SK-N-SH (cell line): Measurements from ENCODE around the gene ZNF865. TPM values are rescaled to one million over a fixed set of nuclear protein-coding genes. Genes with fewer than 3 reads are reported as not detected.

Source experiments
- CTCF ChIA-PET: fragments of 300-600, 350-600 bp; formaldehyde crosslinking; extraction: SDS; loops from one replicate; lab custom pipeline; 2021; lab: Yijun Ruan, JAX
- POLR2A ChIA-PET: fragments of 350-600 bp; sonication (Branson Sonifier 250); formaldehyde crosslinking; extraction: SDS; loops from one replicate; lab custom pipeline; 2020; ENCODE audit warnings: antibody characterized with exemption, inconsistent platforms; lab: Yijun Ruan, JAX
- DNase-seq: peaks from one replicate; pipeline ENCODE4 v3.0.0; 2012
- H2AFZ ChIP-seq: fragments of 200-600 bp; sonication (generic); 2 replicates; pipeline ENCODE4 v1.8.1; 2016; ENCODE audit warnings: antibody characterized with exemption, mild to moderate bottlenecking, low read depth
- H3F3A ChIP-seq: fragments of 200-600 bp; sonication (generic); replicated peaks from 2 replicates; pipeline ENCODE3; 2016; ENCODE audit warnings: antibody characterized with exemption, mild to moderate bottlenecking; ENCODE audit not compliant: insufficient read depth
- H3K27ac ChIP-seq, 2 experiments: fragments of 200-500 bp in 1 of 2; fragments of 200-600 bp in 1 of 2; sonication (Bioruptor generic) in 1 of 2; sonication (generic), shearing (Covaris generic) in 1 of 2; 2 replicates each; pipeline versions ENCODE4 v1.5.1 to v1.6.1; 2014 to 2016; ENCODE audit warnings: low read depth in 2 of 2, inconsistent platforms in 1 of 2, low read length in 1 of 2, mild to moderate bottlenecking in 1 of 2, mixed read lengths in 1 of 2
- H3K27me3 ChIP-seq: fragments of 200-600 bp; sonication (generic), shearing (Covaris generic); 2 replicates; pipeline ENCODE4 v1.6.1; 2016; ENCODE audit warnings: mixed run types; ENCODE audit not compliant: insufficient read depth
- H3K36me3 ChIP-seq, 2 experiments: fragments of 200-500 bp in 1 of 2; fragments of 200-600 bp in 1 of 2; sonication (Bioruptor generic) in 1 of 2; sonication (generic) in 1 of 2; replicated peaks in 1 of 2; 2 replicates each; pipeline versions ENCODE3 to v1.5.1; 2014 to 2016; ENCODE audit warnings: low read length in 1 of 2, mild to moderate bottlenecking in 1 of 2; ENCODE audit not compliant: insufficient read depth in 2 of 2, control insufficient read depth in 1 of 2
- H3K4me1 ChIP-seq, 2 experiments: fragments of 200-500 bp in 1 of 2; fragments of 200-600 bp in 1 of 2; sonication (Bioruptor generic) in 1 of 2; sonication (generic), shearing (Covaris generic) in 1 of 2; 2 replicates each; pipeline versions ENCODE4 v1.5.1 to v1.6.1; 2014 to 2016; ENCODE audit warnings: low read depth in 1 of 2, low read length in 1 of 2, mixed run types in 1 of 2; ENCODE audit not compliant: insufficient read depth in 2 of 2, control insufficient read depth in 1 of 2
- H3K4me2 ChIP-seq: fragments of 200-600 bp; sonication (generic), shearing (Covaris generic); 2 replicates; pipeline ENCODE4 v1.6.1; 2017; ENCODE audit warnings: mixed run types
- H3K4me3 ChIP-seq, 2 experiments: fragments of 200-500 bp in 1 of 2; fragments of 200-600 bp in 1 of 2; sonication (Bioruptor generic) in 1 of 2; sonication (generic), shearing (Covaris generic) in 1 of 2; 2 replicates each; pipeline versions ENCODE4 v1.5.1 to v1.8.1; 2014 to 2016; ENCODE audit warnings: low read depth in 2 of 2, inconsistent platforms in 1 of 2, low read length in 1 of 2, mild to moderate bottlenecking in 1 of 2, mixed read lengths in 1 of 2, moderate library complexity in 1 of 2
- H3K79me2 ChIP-seq: fragments of 200-600 bp; sonication (generic); 2 replicates; pipeline ENCODE4 v1.8.1; 2017; ENCODE audit warnings: mild to moderate bottlenecking; ENCODE audit not compliant: insufficient read depth
- H3K9ac ChIP-seq: fragments of 200-600 bp; sonication (generic); 2 replicates; pipeline ENCODE4 v1.6.1; 2017; ENCODE audit warnings: mixed run types
- H3K9me2 ChIP-seq: fragments of 200-600 bp; sonication (generic); 2 replicates; pipeline ENCODE4 v1.6.1; 2017; ENCODE audit warnings: mixed run types
- H3K9me3 ChIP-seq: fragments of 200-600 bp; sonication (generic); 2 replicates; pipeline ENCODE4 v1.6.1; 2017; ENCODE audit warnings: mixed run types, mild to moderate bottlenecking, moderate library complexity
- H4K20me1 ChIP-seq: fragments of 200-600 bp; sonication (generic); 2 replicates; pipeline ENCODE4 v1.6.1; 2017; ENCODE audit warnings: mild to moderate bottlenecking, mixed run types; ENCODE audit not compliant: insufficient read depth
- CHD2 ChIP-seq: fragments of 150-350 bp; IDR thresholded peaks from 2 replicates; pipeline ENCODE4 v1.6.1; 2018; ENCODE audit warnings: low read length; ENCODE audit not compliant: partially characterized antibody
- EP300 ChIP-seq, 2 experiments: IDR thresholded peaks; 2 replicates each; pipeline versions ENCODE4 v1.4.0 to v1.6.1; 2012; ENCODE audit warnings: borderline replicate concordance in 1 of 2, low read depth in 1 of 2, low read length in 1 of 2
- FOXM1 ChIP-seq: IDR thresholded peaks from 2 replicates; pipeline ENCODE4 v1.4.0; 2012; ENCODE audit warnings: low read depth, mild to moderate bottlenecking
- GABPA ChIP-seq: IDR thresholded peaks from 2 replicates; pipeline ENCODE4 v1.4.0; 2012; ENCODE audit warnings: low read depth, mild to moderate bottlenecking
- JUND ChIP-seq: IDR thresholded peaks from 2 replicates; pipeline ENCODE4 v1.4.0; 2012
- MXI1 ChIP-seq: IDR thresholded peaks from 2 replicates; pipeline ENCODE4 v1.6.1; 2012; ENCODE audit warnings: mild to moderate bottlenecking, low read depth, low read length, improper control_type of control experiment
- NRF1 ChIP-seq: IDR thresholded peaks from 2 replicates; pipeline ENCODE4 v1.6.1; 2012; ENCODE audit warnings: low read depth, mild to moderate bottlenecking, low read length
- POLR2AphosphoS5 ChIP-seq: IDR thresholded peaks from 2 replicates; pipeline ENCODE4 v1.6.1; 2012; ENCODE audit warnings: low read depth, low read length
- RCOR1 ChIP-seq: fragments of 150-350 bp; IDR thresholded peaks from 2 replicates; pipeline ENCODE4 v1.6.1; 2017; ENCODE audit warnings: antibody characterized with exemption, low read length
- RXRA ChIP-seq: IDR thresholded peaks from 2 replicates; pipeline ENCODE4 v1.4.0; 2012; ENCODE audit warnings: low read depth, mild to moderate bottlenecking, borderline replicate concordance
- SMC3 ChIP-seq: IDR thresholded peaks from 2 replicates; pipeline ENCODE4 v1.6.1; 2012; ENCODE audit warnings: low read depth, low read length, improper control_type of control experiment
- WGBS: methylation state at CpG from one replicate; pipeline ENCODE4 v1.1.6; 2017; ENCODE audit warnings: low lambda C conversion rate; 5-methylcytosine and 5-hydroxymethylcytosine counted together
- polyA plus RNA-seq, 3 experiments: library from polyadenylated mRNA; depleted of rRNA; stranded (reverse); fragments of >200 nt; gene quantifications; 2 replicates each; pipeline ENCODE4 v1.2.3, GENCODE V29; 2012
- TF ChIP-seq, protein P1 (sequence below): fragments of 150-350 bp; IDR thresholded peaks from 2 replicates; pipeline ENCODE4 v1.6.1; 2017; ENCODE audit warnings: antibody characterized with exemption, low read length, low read depth, borderline replicate concordance
- TF ChIP-seq, protein P2 (sequence below): IDR thresholded peaks from 2 replicates; pipeline ENCODE4 v1.4.0; 2012; ENCODE audit warnings: low read depth
- TF ChIP-seq, protein P3 (sequence below): IDR thresholded peaks from 2 replicates; pipeline ENCODE4; 2012
- TF ChIP-seq, protein P4 (sequence below): fragments of 200-600 bp; sonication (generic); IDR thresholded peaks from 2 replicates; pipeline ENCODE4 v1.6.1; 2017; ENCODE audit warnings: antibody characterized with exemption, mild to moderate bottlenecking, moderate library complexity

Gene ZNF865
- polyA plus RNA-seq, 1 of the 3 experiments (the other 2 are of a cell fraction): 5.0 TPM

DNA sequence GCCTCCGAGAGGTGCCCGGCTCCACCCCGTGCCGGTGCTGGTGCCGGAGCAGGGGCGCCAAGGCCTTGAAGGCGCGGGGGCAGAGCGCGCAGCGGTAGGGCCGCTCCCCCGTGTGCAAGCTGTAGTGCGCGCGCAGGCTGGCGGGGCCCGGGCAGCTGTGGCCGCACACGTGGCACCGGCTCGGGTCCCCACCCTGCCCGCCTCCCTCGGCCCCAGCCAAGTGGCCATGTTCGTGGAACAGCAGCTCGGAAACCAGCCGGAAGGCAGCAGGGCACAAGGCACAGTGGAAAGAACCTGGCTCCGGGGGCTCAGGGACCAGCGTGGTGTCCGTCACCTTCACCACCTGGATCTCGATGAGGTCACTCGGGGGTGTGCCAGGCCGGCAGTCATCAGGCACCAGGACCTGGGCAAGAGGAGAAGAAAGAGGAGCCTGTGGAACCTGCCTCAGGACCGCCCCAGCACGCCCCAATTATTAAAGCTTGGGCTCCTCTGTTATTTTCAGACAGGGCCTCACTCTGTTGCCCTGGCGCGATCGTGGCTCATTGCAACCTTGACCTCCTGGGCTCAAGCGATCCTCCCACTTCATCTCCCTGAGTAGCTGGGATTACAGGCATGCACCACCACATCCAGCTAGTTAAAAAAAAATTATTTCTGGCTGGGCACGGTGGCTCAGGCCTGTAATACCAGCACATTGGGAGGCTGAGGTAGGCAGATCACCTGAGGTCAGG lies 17.0 kb downstream of the ZNF865 start:
- Histone ChIP-seq H3K4me2 (no peak overlapping the region), H3K79me2 (peaks cover 11% of the 10 kb centered on the region; the same call in 1 of the 2 replicates), H2AFZ (no peak overlapping the region), H3K4me3 (no peak overlapping the region), H4K20me1 (no peaks in the 10 kb centered on the region), H3K9me3 (no peaks in the 10 kb centered on the region), H3K9me2 (no peaks in the 10 kb centered on the region), H3F3A (peaks cover 12% of the 10 kb centered on the region), H3K27me3 (no peaks in the 10 kb centered on the region), H3K36me3 (peaks cover 0 to 6% of the 10 kb centered on the region in 2 experiments), H3K27ac (no peak overlapping the region), H3K4me1 (peaks cover 0 to 2% of the 10 kb centered on the region in 2 experiments; a peak in 1 of 4 replicates), H3K9ac (no peak overlapping the region)
- no peak for DNase-seq
- 95% methylated on average over 32 of the region's 40 CpGs for WGBS
- TF ChIP-seq MXI1: no peak
- TF ChIP-seq, protein P1, sequence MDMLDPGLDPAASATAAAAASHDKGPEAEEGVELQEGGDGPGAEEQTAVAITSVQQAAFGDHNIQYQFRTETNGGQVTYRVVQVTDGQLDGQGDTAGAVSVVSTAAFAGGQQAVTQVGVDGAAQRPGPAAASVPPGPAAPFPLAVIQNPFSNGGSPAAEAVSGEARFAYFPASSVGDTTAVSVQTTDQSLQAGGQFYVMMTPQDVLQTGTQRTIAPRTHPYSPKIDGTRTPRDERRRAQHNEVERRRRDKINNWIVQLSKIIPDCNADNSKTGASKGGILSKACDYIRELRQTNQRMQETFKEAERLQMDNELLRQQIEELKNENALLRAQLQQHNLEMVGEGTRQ: no peak
- TF ChIP-seq, protein P2, sequence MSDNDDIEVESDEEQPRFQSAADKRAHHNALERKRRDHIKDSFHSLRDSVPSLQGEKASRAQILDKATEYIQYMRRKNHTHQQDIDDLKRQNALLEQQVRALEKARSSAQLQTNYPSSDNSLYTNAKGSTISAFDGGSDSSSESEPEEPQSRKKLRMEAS: no peak
- CTCF ChIA-PET: interaction anchor here (0.6 to 6.7 kb wide), 2 partner anchors 10 to 250 kb away, joined by 3 to 40 read pairs; no protein-coding TSS in a partner anchor
- POLR2A ChIA-PET: no interaction called here

DNA sequence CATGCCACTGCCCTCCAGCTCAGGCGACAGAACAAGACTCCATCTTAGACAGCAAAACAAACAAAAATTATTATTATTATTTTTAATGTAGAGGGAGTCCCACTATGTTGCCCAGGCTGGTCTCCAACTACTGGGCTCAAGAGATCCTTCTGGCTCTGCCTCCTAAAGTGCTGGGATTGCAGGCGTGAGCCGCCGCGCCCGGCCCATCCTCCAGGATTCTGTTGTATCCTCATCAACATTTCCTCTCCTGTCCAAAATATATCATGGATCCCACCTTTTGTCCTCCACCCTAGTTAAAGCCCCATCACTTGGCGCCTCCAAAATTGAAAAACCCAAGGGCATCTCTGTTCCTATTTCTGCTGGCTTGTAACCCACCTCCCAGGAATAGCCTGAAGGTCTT lies 17.7 kb downstream of the ZNF865 start:
- Histone ChIP-seq H4K20me1 (no peaks in the 10 kb centered on the region), H3K9ac (no peak overlapping the region), H3K4me3 (no peak overlapping the region), H3F3A (peaks cover 12% of the 10 kb centered on the region), H3K9me2 (no peaks in the 10 kb centered on the region), H3K4me2 (peak overlapping the region; percentile 29; the same call in 1 of the 2 replicates), H3K9me3 (no peaks in the 10 kb centered on the region), H3K27me3 (no peaks in the 10 kb centered on the region), H2AFZ (no peak overlapping the region), H3K79me2 (peaks cover 11% of the 10 kb centered on the region; the same call in 1 of the 2 replicates), H3K36me3 (peaks cover 0 to 3% of the 10 kb centered on the region in 2 experiments), H3K4me1 (peaks cover 0 to 2% of the 10 kb centered on the region in 2 experiments; a peak in 1 of 4 replicates), H3K27ac (no peak overlapping the region)
- POLR2A ChIA-PET: no interaction called here
- TF ChIP-seq, protein P3, sequence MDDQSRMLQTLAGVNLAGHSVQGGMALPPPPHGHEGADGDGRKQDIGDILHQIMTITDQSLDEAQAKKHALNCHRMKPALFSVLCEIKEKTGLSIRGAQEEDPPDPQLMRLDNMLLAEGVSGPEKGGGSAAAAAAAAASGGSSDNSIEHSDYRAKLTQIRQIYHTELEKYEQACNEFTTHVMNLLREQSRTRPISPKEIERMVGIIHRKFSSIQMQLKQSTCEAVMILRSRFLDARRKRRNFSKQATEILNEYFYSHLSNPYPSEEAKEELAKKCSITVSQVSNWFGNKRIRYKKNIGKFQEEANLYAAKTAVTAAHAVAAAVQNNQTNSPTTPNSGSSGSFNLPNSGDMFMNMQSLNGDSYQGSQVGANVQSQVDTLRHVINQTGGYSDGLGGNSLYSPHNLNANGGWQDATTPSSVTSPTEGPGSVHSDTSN: no peak
- TF ChIP-seq RCOR1 (no peak), GABPA (no peak), POLR2AphosphoS5 (no peak), JUND (no peak), CHD2 (no peak), FOXM1 (no peak), EP300 (IDR thresholded peaks at IDR 0.05; ENCODE audit: borderline replicate concordance in 1 of 2, low read depth in 1 of 2, low read length in 1 of 2) (no peak), NRF1 (no peak), RXRA (no peak), SMC3 (no peak)
- TF ChIP-seq, protein P4, sequence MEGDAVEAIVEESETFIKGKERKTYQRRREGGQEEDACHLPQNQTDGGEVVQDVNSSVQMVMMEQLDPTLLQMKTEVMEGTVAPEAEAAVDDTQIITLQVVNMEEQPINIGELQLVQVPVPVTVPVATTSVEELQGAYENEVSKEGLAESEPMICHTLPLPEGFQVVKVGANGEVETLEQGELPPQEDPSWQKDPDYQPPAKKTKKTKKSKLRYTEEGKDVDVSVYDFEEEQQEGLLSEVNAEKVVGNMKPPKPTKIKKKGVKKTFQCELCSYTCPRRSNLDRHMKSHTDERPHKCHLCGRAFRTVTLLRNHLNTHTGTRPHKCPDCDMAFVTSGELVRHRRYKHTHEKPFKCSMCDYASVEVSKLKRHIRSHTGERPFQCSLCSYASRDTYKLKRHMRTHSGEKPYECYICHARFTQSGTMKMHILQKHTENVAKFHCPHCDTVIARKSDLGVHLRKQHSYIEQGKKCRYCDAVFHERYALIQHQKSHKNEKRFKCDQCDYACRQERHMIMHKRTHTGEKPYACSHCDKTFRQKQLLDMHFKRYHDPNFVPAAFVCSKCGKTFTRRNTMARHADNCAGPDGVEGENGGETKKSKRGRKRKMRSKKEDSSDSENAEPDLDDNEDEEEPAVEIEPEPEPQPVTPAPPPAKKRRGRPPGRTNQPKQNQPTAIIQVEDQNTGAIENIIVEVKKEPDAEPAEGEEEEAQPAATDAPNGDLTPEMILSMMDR: no peak
- WGBS: 95% methylated on average over 7 of the region's 7 CpGs
- DNase-seq: peak; percentile 9
- CTCF ChIA-PET: interaction anchor here (0.7 to 4.7 kb wide), 5 partner anchors 10 to 321 kb away, joined by 3 to 30 read pairs (median 9); partner anchors contain the start of gene ZNF865
